ENCODE results near the gene KIAA1586. TPM values are rescaled to one million over a fixed set of nuclear protein-coding genes. Genes with fewer than 3 reads are reported as not detected.
A peak's percentile ranks its signal among the peaks of the same experiment; 100 is the strongest.
"Not testable (repeated sequence)": the region's sequence is repeated elsewhere in the genome, so short reads cannot be mapped to it uniquely, and the experiment has no call there.

The KIAA1586 gene
- total and polyA plus RNA-seq, 5 donors from 2014 or later: 7.4 to 19.2 (median 7.6) TPM

DNA sequence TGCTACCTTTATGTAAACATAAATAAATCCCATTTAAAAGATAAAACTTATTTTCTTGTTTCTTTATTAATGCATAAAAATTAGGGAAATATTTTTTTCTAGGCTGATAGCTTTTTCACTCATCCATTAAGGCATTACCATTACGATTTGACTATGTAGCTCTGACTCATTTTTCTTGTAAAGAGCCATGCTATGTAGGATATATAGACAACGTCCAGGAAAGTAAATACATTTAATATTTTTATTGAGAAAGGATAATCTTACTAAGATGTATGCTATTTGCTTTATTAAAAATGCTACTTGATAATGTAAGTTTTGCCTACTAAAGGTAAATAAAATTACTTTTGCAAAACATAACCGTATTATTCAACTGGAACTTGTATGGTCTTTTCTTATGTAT, 19.2 kb upstream of the KIAA1586 start:
- Histone ChIP-seq H3K4me3 (ENCODE audit: low read depth, low read length) (no peak overlapping the region), H3K36me3 (ENCODE audit: control insufficient read depth, insufficient read depth, low read length) (no peaks in the 10 kb centered on the region), H3K9me3 (ENCODE audit: control insufficient read depth in 2 of 2, low read length in 2 of 2) (peaks cover 15 to 19% of the 10 kb centered on the region in 2 experiments), H3K4me1 (ENCODE audit: control insufficient read depth, insufficient read depth, low read length, poor library complexity, severe bottlenecking) (no peaks in the 10 kb centered on the region), H3K27me3 (ENCODE audit: control insufficient read depth, insufficient read depth, low read length) (peaks cover 19% of the 10 kb centered on the region), H3K27ac (ENCODE audit: insufficient read depth, low read length, poor library complexity, severe bottlenecking) (no peak overlapping the region)
- Mint-ChIP-seq H3K27me3 (peaks cover 15% of the 10 kb centered on the region), H3K4me3 (no peak overlapping the region), H3K4me1 (no peaks in the 10 kb centered on the region), H3K9me3 (peaks cover 0 to 21% (median 7%) of the 10 kb centered on the region in 7 donors), H3K36me3 (peaks cover 5% of the 10 kb centered on the region), H3K27ac (no peak overlapping the region)
- no peak for DNase-seq
- ATAC-seq (ENCODE audit: low read depth in 2 of 2): no peak

DNA sequence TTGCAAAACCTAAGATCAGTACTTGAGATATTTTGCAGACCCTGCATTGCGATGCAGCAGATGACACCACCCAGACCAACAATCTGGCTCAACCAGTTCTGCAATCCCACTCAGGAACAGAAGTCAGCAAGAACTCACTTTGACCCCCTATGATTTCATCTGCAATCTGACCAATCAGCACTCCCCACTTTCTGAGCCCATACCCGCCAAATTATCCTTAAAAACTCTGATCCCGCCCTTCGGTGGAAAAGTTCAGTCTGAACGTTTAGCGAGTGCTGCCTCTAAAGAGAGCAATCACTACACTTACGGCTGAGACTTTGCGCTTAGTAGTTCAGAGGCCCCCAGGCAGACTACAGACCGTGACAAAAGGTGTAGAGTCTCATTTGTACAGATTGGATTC, 17.3 kb upstream of the KIAA1586 start:
- no peaks in the 10 kb centered on the region for H3K4me1 Mint-ChIP-seq
- no peak overlapping the region for H3K4me3 Mint-ChIP-seq
- no peak overlapping the region for H3K27ac Mint-ChIP-seq
- ATAC-seq (ENCODE audit: low read depth in 2 of 2): no peak
- Histone ChIP-seq H3K9me3 (ENCODE audit: control insufficient read depth in 2 of 2, low read length in 2 of 2) (peaks cover 12 to 15% of the 10 kb centered on the region in 2 experiments), H3K27me3 (ENCODE audit: control insufficient read depth, insufficient read depth, low read length) (peaks cover 20% of the 10 kb centered on the region), H3K27ac (ENCODE audit: insufficient read depth, low read length, poor library complexity, severe bottlenecking) (no peak overlapping the region), H3K36me3 (ENCODE audit: control insufficient read depth, insufficient read depth, low read length) (no peaks in the 10 kb centered on the region), H3K4me3 (ENCODE audit: low read depth, low read length) (no peak overlapping the region), H3K4me1 (ENCODE audit: control insufficient read depth, insufficient read depth, low read length, poor library complexity, severe bottlenecking) (no peaks in the 10 kb centered on the region)
- H3K9me3 Mint-ChIP-seq: peaks cover 0 to 18% (median 7%) of the 10 kb centered on the region in 7 donors
- H3K36me3 Mint-ChIP-seq: peaks cover 5% of the 10 kb centered on the region
- H3K27me3 Mint-ChIP-seq: peaks cover 29% of the 10 kb centered on the region
- no peak for DNase-seq

DNA sequence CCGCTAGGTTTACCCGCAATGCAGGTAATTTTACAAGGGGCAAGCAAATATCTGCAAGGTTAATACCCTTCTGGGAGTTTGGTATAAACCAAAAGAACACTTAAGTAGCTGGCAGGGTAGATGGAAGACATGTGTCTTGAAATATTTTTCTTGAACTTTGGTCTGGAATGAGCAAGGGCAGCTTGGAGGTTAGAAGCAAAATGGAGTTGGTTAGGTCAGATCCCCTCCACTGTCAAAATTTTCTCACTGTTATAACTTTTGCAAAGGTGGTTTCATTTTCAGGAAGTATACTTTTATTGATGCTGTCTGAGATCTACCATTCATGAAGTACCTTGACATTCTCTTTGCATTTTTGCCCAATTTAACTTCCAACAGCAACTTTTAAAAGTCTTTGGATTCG, 13.3 kb upstream of the KIAA1586 start:
- ATAC-seq (ENCODE audit: low read depth in 2 of 2): no peak
- H3K36me3 Mint-ChIP-seq: no peaks in the 10 kb centered on the region
- H3K4me3 Mint-ChIP-seq: no peak overlapping the region
- H3K4me1 ChIP-seq (ENCODE audit: control insufficient read depth, insufficient read depth, low read length, poor library complexity, severe bottlenecking): no peaks in the 10 kb centered on the region
- H3K27me3 ChIP-seq (ENCODE audit: control insufficient read depth, insufficient read depth, low read length): peaks cover 24% of the 10 kb centered on the region
- no peaks in the 10 kb centered on the region for H3K36me3 ChIP-seq (ENCODE audit: control insufficient read depth, insufficient read depth, low read length)
- no peaks in the 10 kb centered on the region for H3K4me1 Mint-ChIP-seq
- no peak overlapping the region for H3K4me3 ChIP-seq (ENCODE audit: low read depth, low read length)
- DNase-seq: no peak
- H3K27ac ChIP-seq (ENCODE audit: insufficient read depth, low read length, poor library complexity, severe bottlenecking): no peak overlapping the region
- H3K27ac Mint-ChIP-seq: no peak overlapping the region
- H3K9me3 ChIP-seq (ENCODE audit: control insufficient read depth in 2 of 2, low read length in 2 of 2): no peaks in the 10 kb centered on the region
- H3K9me3 Mint-ChIP-seq: peaks cover 0 to 2% (median 0%) of the 10 kb centered on the region in 7 donors
- peaks cover 50% of the 10 kb centered on the region for H3K27me3 Mint-ChIP-seq

DNA sequence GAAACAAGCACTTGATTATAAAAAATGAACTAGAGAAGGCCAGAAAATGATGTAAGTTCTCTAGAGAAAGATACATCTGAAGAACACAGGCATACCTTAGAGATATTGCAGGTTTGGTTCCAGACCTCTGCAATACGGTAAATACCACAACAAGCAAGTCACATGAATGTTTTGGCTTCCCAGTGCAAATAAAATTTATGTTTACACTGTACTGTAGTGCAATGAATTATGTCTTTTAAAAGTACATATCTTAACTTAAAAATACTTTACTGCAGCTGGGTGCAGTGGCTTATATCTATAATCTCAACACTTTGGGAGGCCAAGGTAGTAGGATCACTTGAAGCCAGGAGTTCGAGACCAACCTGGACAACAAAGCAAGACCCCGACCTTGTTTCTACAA, 10.9 kb upstream of the KIAA1586 start:
- peaks cover 63% of the 10 kb centered on the region for H3K27me3 Mint-ChIP-seq
- ATAC-seq (ENCODE audit: low read depth in 2 of 2) (no peak), DNase-seq (no peak)
- H3K36me3 Mint-ChIP-seq: peaks cover 4% of the 10 kb centered on the region
- no peaks in the 10 kb centered on the region for H3K4me1 Mint-ChIP-seq
- Histone ChIP-seq H3K27ac (ENCODE audit: insufficient read depth, low read length, poor library complexity, severe bottlenecking) (no peak overlapping the region), H3K4me3 (ENCODE audit: low read depth, low read length) (no peak overlapping the region), H3K9me3 (ENCODE audit: control insufficient read depth in 2 of 2, low read length in 2 of 2) (no peaks in the 10 kb centered on the region), H3K4me1 (ENCODE audit: control insufficient read depth, insufficient read depth, low read length, poor library complexity, severe bottlenecking) (no peaks in the 10 kb centered on the region), H3K27me3 (ENCODE audit: control insufficient read depth, insufficient read depth, low read length) (peaks cover 33% of the 10 kb centered on the region), H3K36me3 (ENCODE audit: control insufficient read depth, insufficient read depth, low read length) (no peaks in the 10 kb centered on the region)
- peaks cover 0 to 2% (median 0%) of the 10 kb centered on the region in 7 donors for H3K9me3 Mint-ChIP-seq
- H3K4me3 Mint-ChIP-seq: no peak overlapping the region
- no peak overlapping the region for H3K27ac Mint-ChIP-seq

DNA sequence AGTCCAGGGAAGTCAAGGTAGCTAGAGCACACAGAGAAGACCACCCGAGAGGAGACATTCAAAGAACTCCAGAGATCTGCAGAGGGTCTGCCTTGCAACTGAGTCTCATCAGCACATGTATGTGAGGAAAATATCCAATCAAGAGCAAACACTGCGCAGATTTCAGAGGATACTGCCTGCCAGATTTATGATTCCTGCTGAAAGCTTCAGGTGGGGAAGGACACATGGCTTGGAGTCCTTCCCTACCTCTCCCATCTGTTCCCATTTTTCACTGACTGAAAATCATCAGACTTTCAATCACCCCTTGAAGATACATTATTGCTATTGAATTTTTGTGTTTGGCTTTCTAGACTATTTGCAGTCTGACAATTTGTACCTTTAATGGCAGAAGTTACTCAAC, 7.6 kb upstream of the KIAA1586 start:
- Histone ChIP-seq H3K27me3 (ENCODE audit: control insufficient read depth, insufficient read depth, low read length) (peaks cover 38% of the 10 kb centered on the region), H3K4me3 (ENCODE audit: low read depth, low read length) (no peak overlapping the region), H3K27ac (ENCODE audit: insufficient read depth, low read length, poor library complexity, severe bottlenecking) (no peak overlapping the region), H3K36me3 (ENCODE audit: control insufficient read depth, insufficient read depth, low read length) (no peaks in the 10 kb centered on the region), H3K4me1 (ENCODE audit: control insufficient read depth, insufficient read depth, low read length, poor library complexity, severe bottlenecking) (no peaks in the 10 kb centered on the region), H3K9me3 (ENCODE audit: control insufficient read depth in 2 of 2, low read length in 2 of 2) (no peaks in the 10 kb centered on the region)
- H3K27me3 Mint-ChIP-seq: peaks cover 62% of the 10 kb centered on the region
- peaks cover 0 to 3% (median 0%) of the 10 kb centered on the region in 7 donors for H3K9me3 Mint-ChIP-seq
- no peak overlapping the region for H3K4me3 Mint-ChIP-seq
- no peaks in the 10 kb centered on the region for H3K4me1 Mint-ChIP-seq
- H3K27ac Mint-ChIP-seq: no peak overlapping the region
- ATAC-seq (ENCODE audit: low read depth in 2 of 2): no peak
- DNase-seq: no peak
- peaks cover 4% of the 10 kb centered on the region for H3K36me3 Mint-ChIP-seq

DNA sequence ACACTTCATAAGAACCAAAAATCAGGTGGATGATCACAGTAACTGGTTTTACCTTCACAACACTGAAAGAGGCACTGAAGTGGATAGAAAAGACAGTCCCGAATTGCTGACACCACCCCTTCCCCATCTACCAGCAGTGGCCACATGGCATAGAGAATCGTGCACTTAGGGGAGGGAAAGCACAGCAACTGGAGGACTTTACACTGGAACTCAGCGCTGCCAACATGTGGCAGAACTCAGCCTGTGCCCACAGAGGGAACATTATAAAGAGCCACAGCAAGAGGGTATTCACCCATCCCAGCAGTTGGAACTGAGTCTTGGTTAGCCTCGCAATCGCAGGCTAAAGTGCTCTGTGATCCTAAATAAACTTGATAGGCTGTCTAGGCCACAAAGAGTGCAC, 6.5 kb upstream of the KIAA1586 start:
- Mint-ChIP-seq H3K27me3 (peaks cover 56% of the 10 kb centered on the region), H3K9me3 (peaks cover 0 to 4% (median 0%) of the 10 kb centered on the region in 7 donors), H3K4me1 (no peaks in the 10 kb centered on the region), H3K36me3 (peaks cover 4% of the 10 kb centered on the region), H3K27ac (no peak overlapping the region), H3K4me3 (no peak overlapping the region)
- Histone ChIP-seq H3K9me3 (ENCODE audit: control insufficient read depth in 2 of 2, low read length in 2 of 2) (no peaks in the 10 kb centered on the region), H3K36me3 (ENCODE audit: control insufficient read depth, insufficient read depth, low read length) (no peaks in the 10 kb centered on the region), H3K27me3 (ENCODE audit: control insufficient read depth, insufficient read depth, low read length) (peaks cover 37% of the 10 kb centered on the region), H3K4me3 (ENCODE audit: low read depth, low read length) (no peak overlapping the region), H3K27ac (ENCODE audit: insufficient read depth, low read length, poor library complexity, severe bottlenecking) (no peak overlapping the region), H3K4me1 (ENCODE audit: control insufficient read depth, insufficient read depth, low read length, poor library complexity, severe bottlenecking) (no peaks in the 10 kb centered on the region)
- ATAC-seq (ENCODE audit: low read depth in 2 of 2) (no peak), DNase-seq (peak in 1 of 3 donors; percentile 18)

DNA sequence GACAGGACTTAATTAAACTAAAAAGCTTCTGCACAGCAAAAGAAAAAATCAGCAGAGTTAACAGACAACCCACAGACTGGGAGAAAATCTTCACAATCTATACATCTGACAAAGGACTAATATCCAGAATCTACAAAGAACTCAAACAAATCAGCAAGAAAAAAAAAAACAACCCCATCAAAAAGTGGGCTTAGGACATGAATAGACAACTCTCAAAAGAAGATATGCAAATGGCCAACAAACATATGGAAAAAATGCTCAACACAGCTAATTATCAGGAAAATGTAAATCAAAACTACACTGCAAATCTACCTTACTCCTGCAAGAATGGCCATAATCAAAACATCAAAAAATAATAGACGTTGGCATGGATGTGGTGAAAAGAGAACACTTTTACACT, 2.4 kb upstream of the KIAA1586 start:
- H3K4me3 Mint-ChIP-seq: peak overlapping the region in 1 of 4 donors; percentile 100

DNA sequence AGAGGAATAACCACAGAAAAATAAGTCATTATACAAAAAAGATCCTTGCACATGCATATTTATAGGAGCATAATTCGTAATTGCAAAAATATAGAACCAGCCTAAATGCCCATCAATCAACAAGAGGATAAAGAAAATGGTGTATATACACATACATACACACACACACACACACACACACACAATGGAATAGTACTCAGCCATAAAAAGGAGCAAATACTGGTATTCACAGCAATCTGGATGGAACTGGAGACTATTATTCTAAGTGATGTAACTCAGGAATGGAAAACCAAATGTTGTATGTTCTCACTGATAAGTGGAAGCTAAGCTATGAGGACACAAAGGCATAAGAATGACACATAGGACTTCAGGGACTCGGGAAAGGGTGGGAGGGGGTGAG, 1.9 kb upstream of the KIAA1586 start:
- Mint-ChIP-seq H3K27ac (peak overlapping the region in 1 of 3 donors; percentile 16), H3K9me3 (peaks cover 0 to 2% (median 0%) of the 10 kb centered on the region in 7 donors), H3K4me3 (peak overlapping the region in 1 of 4 donors; percentile 100), H3K36me3 (peaks cover 9% of the 10 kb centered on the region), H3K4me1 (peaks cover 17 to 26% (median 25%) of the 10 kb centered on the region in 4 donors), H3K27me3 (peaks cover 21% of the 10 kb centered on the region)
- H3K36me3 ChIP-seq (ENCODE audit: control insufficient read depth, insufficient read depth, low read length): no peaks in the 10 kb centered on the region
- no peaks in the 10 kb centered on the region for H3K9me3 ChIP-seq (ENCODE audit: control insufficient read depth in 2 of 2, low read length in 2 of 2)
- DNase-seq: no peak
- ATAC-seq (ENCODE audit: low read depth in 2 of 2): no peak
- H3K27me3 ChIP-seq (ENCODE audit: control insufficient read depth, insufficient read depth, low read length): peaks cover 18% of the 10 kb centered on the region
- H3K27ac ChIP-seq (ENCODE audit: insufficient read depth, low read length, poor library complexity, severe bottlenecking): no peak overlapping the region
- H3K4me3 ChIP-seq (ENCODE audit: low read depth, low read length): no peak overlapping the region
- H3K4me1 ChIP-seq (ENCODE audit: control insufficient read depth, insufficient read depth, low read length, poor library complexity, severe bottlenecking): peaks cover 10% of the 10 kb centered on the region

More for the DNA sequence above, 2.4 kb upstream of the KIAA1586 start:
- peaks cover 13 to 21% (median 20%) of the 10 kb centered on the region in 4 donors for H3K4me1 Mint-ChIP-seq
- peak overlapping the region in 1 of 3 donors; percentile 16 for H3K27ac Mint-ChIP-seq
- not testable (repeated sequence) for H3K4me3 ChIP-seq (ENCODE audit: low read depth, low read length); H3K9me3 ChIP-seq (ENCODE audit: control insufficient read depth in 2 of 2, low read length in 2 of 2); H3K36me3 Mint-ChIP-seq; ATAC-seq (ENCODE audit: low read depth in 2 of 2); DNase-seq; H3K9me3 Mint-ChIP-seq; H3K36me3 ChIP-seq (ENCODE audit: control insufficient read depth, insufficient read depth, low read length); H3K27ac ChIP-seq (ENCODE audit: insufficient read depth, low read length, poor library complexity, severe bottlenecking)
- H3K27me3 Mint-ChIP-seq: peaks cover 26% of the 10 kb centered on the region
- peaks cover 18% of the 10 kb centered on the region for H3K27me3 ChIP-seq (ENCODE audit: control insufficient read depth, insufficient read depth, low read length)
- H3K4me1 ChIP-seq (ENCODE audit: control insufficient read depth, insufficient read depth, low read length, poor library complexity, severe bottlenecking): peaks cover 10% of the 10 kb centered on the region
